Measurements from ENCODE around the gene KCNF1.

KCNF1 gene

GRCh38 chr2:10911291-10912075, at the start of gene KCNF1:
TSS of gene KCNF1 (plus strand) at chr2:10911934. CDS start at chr2:10912427, 493 bp downstream.
- TF ChIP-seq POLR2A (IDR thresholded peaks at IDR 0.05; ENCODE audit: extremely low read depth, insufficient read length): no peak
- no peak for TF ChIP-seq CTCF (IDR thresholded peaks at IDR 0.05; ENCODE audit: low read depth, low read length)
- no peak for TF ChIP-seq MAX (IDR thresholded peaks at IDR 0.05; ENCODE audit: low read depth, low read length)
- no peak for TF ChIP-seq MYC (IDR thresholded peaks at IDR 0.05; ENCODE audit: low read depth, low read length)
- DNase-seq (ENCODE audit: low read depth): peak; percentile 21

GRCh38 chr2:10862330-10862729, 49.4 kb upstream of the KCNF1 start:
- no peak for DNase-seq (ENCODE audit: low read depth)
- no peak overlapping the region for H3K4me3 ChIP-seq (ENCODE audit: low read depth, low read length)
- no peak for TF ChIP-seq MYC (IDR thresholded peaks at IDR 0.05; ENCODE audit: low read depth, low read length)
- TF ChIP-seq MAX (IDR thresholded peaks at IDR 0.05; ENCODE audit: low read depth, low read length): no peak
- no peak for TF ChIP-seq POLR2A (IDR thresholded peaks at IDR 0.05; ENCODE audit: extremely low read depth, insufficient read length)
- no peak for TF ChIP-seq CTCF (IDR thresholded peaks at IDR 0.05; ENCODE audit: low read depth, low read length)

More at GRCh38 chr2:10911291-10912075, at the start of gene KCNF1:
- no peak within 1 kb of the TSS for H3K4me3 ChIP-seq (ENCODE audit: low read depth, low read length)

GRCh38 chr2:10863047-10863446, 48.7 kb upstream of the KCNF1 start:
- no peak overlapping the region for H3K4me3 ChIP-seq (ENCODE audit: low read depth, low read length)
- DNase-seq (ENCODE audit: low read depth): no peak
- TF ChIP-seq POLR2A (IDR thresholded peaks at IDR 0.05; ENCODE audit: extremely low read depth, insufficient read length) (no peak), MAX (IDR thresholded peaks at IDR 0.05; ENCODE audit: low read depth, low read length) (no peak)

GRCh38 chr2:10863837-10864236, 47.9 kb upstream of the KCNF1 start:
- no peak overlapping the region for H3K4me3 ChIP-seq (ENCODE audit: low read depth, low read length)
- DNase-seq (ENCODE audit: low read depth): peak; percentile 97
- TF ChIP-seq MYC (IDR thresholded peaks at IDR 0.05; ENCODE audit: low read depth, low read length): no peak; the same call in 1 of the 2 replicates
- TF ChIP-seq MAX (IDR thresholded peaks at IDR 0.05; ENCODE audit: low read depth, low read length): peak; percentile 76

- H3K4me3 ChIP-seq (ENCODE audit: low read depth, low read length): no peak overlapping the region
- no peak for TF ChIP-seq POLR2A (IDR thresholded peaks at IDR 0.05; ENCODE audit: extremely low read depth, insufficient read length)
- TF ChIP-seq CTCF (IDR thresholded peaks at IDR 0.05; ENCODE audit: low read depth, low read length): no peak
- no peak for TF ChIP-seq MYC (IDR thresholded peaks at IDR 0.05; ENCODE audit: low read depth, low read length)
- TF ChIP-seq MAX (IDR thresholded peaks at IDR 0.05; ENCODE audit: low read depth, low read length): no peak
- peak; percentile 68 for DNase-seq (ENCODE audit: low read depth)
These were observed 47.5 kb upstream of the KCNF1 start for GRCh38 chr2:10864251-10864650.

- DNase-seq (ENCODE audit: low read depth): no peak
- TF ChIP-seq CTCF (IDR thresholded peaks at IDR 0.05; ENCODE audit: low read depth, low read length) (no peak), MAX (IDR thresholded peaks at IDR 0.05; ENCODE audit: low read depth, low read length) (no peak), POLR2A (IDR thresholded peaks at IDR 0.05; ENCODE audit: extremely low read depth, insufficient read length) (no peak)
- no peak overlapping the region for H3K4me3 ChIP-seq (ENCODE audit: low read depth, low read length)
These were observed 46.7 kb upstream of the KCNF1 start for GRCh38 chr2:10864861-10865636.

Data from NB4 (cell line).